Vagina (tissue), 2 donors: ENCODE measurements around the gene SLC9A1.

Source experiments
- POLR2A ChIP-seq, 2 donors: fragments of 450-650 bp; IDR thresholded peaks; one replicate each; pipeline ENCODE4 v1.6.1; 2017; ENCODE audit warnings: antibody characterized with exemption in 2 of 2, mild to moderate bottlenecking in 2 of 2, moderate library complexity in 2 of 2
- POLR2AphosphoS5 ChIP-seq, 2 donors: sonication (generic); formaldehyde crosslinking; IDR thresholded peaks; one replicate each; pipeline ENCODE4 v1.9.0; 2017; ENCODE audit warnings: antibody characterized with exemption in 2 of 2, mild to moderate bottlenecking in 2 of 2, low read depth in 1 of 2; ENCODE audit not compliant: insufficient read depth in 1 of 2
- TF ChIP-seq, protein P1 (sequence below), 3 experiments: fragments of 450-650 bp in 2 of 3; fragments of 200-600 bp in 1 of 3; sonication (generic) in 1 of 3; IDR thresholded peaks; one replicate each; pipeline ENCODE4 v1.5.1; 2017 to 2019; ENCODE audit warnings: antibody characterized with exemption in 3 of 3, mild to moderate bottlenecking in 2 of 3, moderate library complexity in 2 of 3

DNA sequence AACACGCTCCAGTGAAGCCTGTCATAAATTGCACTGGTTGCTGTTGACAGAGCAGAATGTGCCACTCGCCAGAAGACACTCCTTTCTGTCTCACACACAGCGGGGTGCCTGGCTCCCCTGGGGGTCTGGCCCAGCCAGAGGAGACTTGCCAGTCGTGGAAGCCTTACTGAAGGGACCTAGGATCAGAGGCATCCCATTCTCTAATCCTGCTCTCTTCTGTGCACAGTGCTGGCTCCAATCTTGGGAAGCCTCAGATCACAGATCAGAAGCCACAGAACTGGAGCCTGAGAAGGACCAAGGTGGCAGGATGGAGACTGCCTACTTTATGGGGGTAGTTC is 1.4 kb downstream of the SLC9A1 start:
- TF ChIP-seq, protein P1, sequence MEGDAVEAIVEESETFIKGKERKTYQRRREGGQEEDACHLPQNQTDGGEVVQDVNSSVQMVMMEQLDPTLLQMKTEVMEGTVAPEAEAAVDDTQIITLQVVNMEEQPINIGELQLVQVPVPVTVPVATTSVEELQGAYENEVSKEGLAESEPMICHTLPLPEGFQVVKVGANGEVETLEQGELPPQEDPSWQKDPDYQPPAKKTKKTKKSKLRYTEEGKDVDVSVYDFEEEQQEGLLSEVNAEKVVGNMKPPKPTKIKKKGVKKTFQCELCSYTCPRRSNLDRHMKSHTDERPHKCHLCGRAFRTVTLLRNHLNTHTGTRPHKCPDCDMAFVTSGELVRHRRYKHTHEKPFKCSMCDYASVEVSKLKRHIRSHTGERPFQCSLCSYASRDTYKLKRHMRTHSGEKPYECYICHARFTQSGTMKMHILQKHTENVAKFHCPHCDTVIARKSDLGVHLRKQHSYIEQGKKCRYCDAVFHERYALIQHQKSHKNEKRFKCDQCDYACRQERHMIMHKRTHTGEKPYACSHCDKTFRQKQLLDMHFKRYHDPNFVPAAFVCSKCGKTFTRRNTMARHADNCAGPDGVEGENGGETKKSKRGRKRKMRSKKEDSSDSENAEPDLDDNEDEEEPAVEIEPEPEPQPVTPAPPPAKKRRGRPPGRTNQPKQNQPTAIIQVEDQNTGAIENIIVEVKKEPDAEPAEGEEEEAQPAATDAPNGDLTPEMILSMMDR (IDR thresholded peaks at IDR 0.05): no peak
- TF ChIP-seq POLR2A (IDR thresholded peaks at IDR 0.05) (no peak), POLR2AphosphoS5 (IDR thresholded peaks at IDR 0.05; ENCODE audit: insufficient read depth in 1 of 2, low read depth in 1 of 2) (no peak)
